Measurements from ENCODE around the gene TIMM17A. TPM values are rescaled to one million over a fixed set of nuclear protein-coding genes. Genes with fewer than 3 reads are reported as not detected.
"Not testable (repeated sequence)": the region's sequence is repeated elsewhere in the genome, so short reads cannot be mapped to it uniquely, and the experiment has no call there.

Gene TIMM17A
- total RNA-seq, 2 experiments from 2014 or later, result 52.6 to 54.4 TPM

- H3K9me3 Mint-ChIP-seq, result no peaks in the 10 kb centered on the region
- no peak overlapping the region for H3K4me3 Mint-ChIP-seq
- no peaks in the 10 kb centered on the region for H3K36me3 Mint-ChIP-seq (ENCODE audit: low read depth)
- intact Hi-C loops (cut with micrococcal nuclease), result no loop called here
- H3K27me3 Mint-ChIP-seq (ENCODE audit: low read depth), result no peaks in the 10 kb centered on the region
- CTCF ChIA-PET, result interaction anchor here (0.8 to 3.1 kb wide), 5 partner anchors 13 to 135 kb away, joined by 3 to 23 read pairs (median 3); no protein-coding TSS in a partner anchor
- no peak overlapping the region for H3K27ac Mint-ChIP-seq
- H3K4me1 Mint-ChIP-seq (ENCODE audit: low read depth), result no peaks in the 10 kb centered on the region
- no peak for DNase-seq
These were observed 57.5 kb downstream of the TIMM17A start for GRCh38 chr1:202012544-202013478.

DNA sequence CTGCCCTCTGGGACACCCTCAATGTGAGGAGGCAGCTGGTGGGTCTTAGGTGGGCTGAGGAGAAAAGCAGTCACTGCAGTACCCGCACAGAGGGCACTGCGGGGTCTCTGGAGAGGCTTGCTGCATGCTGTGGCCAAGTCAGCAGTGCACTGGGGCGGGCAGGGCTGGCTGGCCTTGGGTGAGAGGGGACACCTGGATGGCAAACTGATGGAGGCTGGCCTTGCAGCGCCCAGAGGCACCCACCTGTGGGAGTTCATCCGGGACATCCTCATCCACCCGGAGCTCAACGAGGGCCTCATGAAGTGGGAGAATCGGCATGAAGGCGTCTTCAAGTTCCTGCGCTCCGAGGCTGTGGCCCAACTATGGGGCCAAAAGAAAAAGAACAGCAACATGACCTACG is 58.3 kb downstream of the TIMM17A start:
- H3K9me3 Mint-ChIP-seq, result no peaks in the 10 kb centered on the region
- intact Hi-C loops (cut with micrococcal nuclease), result no loop called here
- H3K4me3 Mint-ChIP-seq, result no peak overlapping the region
- H3K4me1 Mint-ChIP-seq (ENCODE audit: low read depth), result no peaks in the 10 kb centered on the region
- no peaks in the 10 kb centered on the region for H3K27me3 Mint-ChIP-seq (ENCODE audit: low read depth)
- no peak overlapping the region for H3K27ac Mint-ChIP-seq
- DNase-seq, result no peak
- H3K36me3 Mint-ChIP-seq (ENCODE audit: low read depth), result no peaks in the 10 kb centered on the region
- CTCF ChIA-PET, result interaction anchor here (0.9 kb wide), 1 partner anchor 122 kb away, joined by 3 read pairs; no protein-coding TSS in a partner anchor

GRCh38 chr1:202014060-202014459 is 58.8 kb downstream of the TIMM17A start:
- no peaks in the 10 kb centered on the region for H3K36me3 Mint-ChIP-seq (ENCODE audit: low read depth)
- no peak overlapping the region for H3K27ac Mint-ChIP-seq
- no peak for DNase-seq
- no peaks in the 10 kb centered on the region for H3K9me3 Mint-ChIP-seq
- no peak overlapping the region for H3K4me3 Mint-ChIP-seq
- intact Hi-C loops (cut with micrococcal nuclease), result no loop called here
- peaks cover 1% of the 10 kb centered on the region for H3K27me3 Mint-ChIP-seq (ENCODE audit: low read depth)
- no peaks in the 10 kb centered on the region for H3K4me1 Mint-ChIP-seq (ENCODE audit: low read depth)
- CTCF ChIA-PET, result interaction anchor here (0.9 kb wide), 1 partner anchor 122 kb away, joined by 3 read pairs; no protein-coding TSS in a partner anchor

GRCh38 chr1:202014915-202015661 is 59.8 kb downstream of the TIMM17A start:
- CTCF ChIA-PET, result no interaction called here
- Mint-ChIP-seq H3K27ac (no peak overlapping the region), H3K27me3 (ENCODE audit: low read depth) (peaks cover 3% of the 10 kb centered on the region), H3K36me3 (ENCODE audit: low read depth) (no peaks in the 10 kb centered on the region), H3K4me1 (ENCODE audit: low read depth) (no peaks in the 10 kb centered on the region), H3K9me3 (no peaks in the 10 kb centered on the region), H3K4me3 (no peak overlapping the region)
- no peak for DNase-seq
- intact Hi-C loops (cut with micrococcal nuclease), result no loop called here

- H3K4me3 Mint-ChIP-seq, result no peak overlapping the region
- CTCF ChIA-PET, result interaction anchor here (1.0 kb wide), 1 partner anchor 119 kb away, joined by 4 read pairs; no protein-coding TSS in a partner anchor
- H3K27ac Mint-ChIP-seq, result no peak overlapping the region
These were observed 60.3 kb downstream of the TIMM17A start for GRCh38 chr1:202015662-202015937.

GRCh38 chr1:202016022-202016810 is 60.9 kb downstream of the TIMM17A start:
- intact Hi-C loops (cut with micrococcal nuclease), result no loop called here
- no peaks in the 10 kb centered on the region for H3K4me1 Mint-ChIP-seq (ENCODE audit: low read depth)
- no peak overlapping the region for H3K27ac Mint-ChIP-seq
- H3K27me3 Mint-ChIP-seq (ENCODE audit: low read depth), result peaks cover 3% of the 10 kb centered on the region
- no peaks in the 10 kb centered on the region for H3K9me3 Mint-ChIP-seq
- H3K36me3 Mint-ChIP-seq (ENCODE audit: low read depth), result no peaks in the 10 kb centered on the region
- CTCF ChIA-PET, result interaction anchor here (1.0 to 1.2 kb wide), 2 partner anchors 17 to 120 kb away, joined by 3 to 4 read pairs; no protein-coding TSS in a partner anchor
- H3K4me3 Mint-ChIP-seq, result no peak overlapping the region
- DNase-seq, result no peak

More at GRCh38 chr1:202015662-202015937, 60.3 kb downstream of the TIMM17A start:
- intact Hi-C loops (cut with micrococcal nuclease), result no loop called here
- H3K9me3 Mint-ChIP-seq, result no peaks in the 10 kb centered on the region
- H3K4me1 Mint-ChIP-seq (ENCODE audit: low read depth), result no peaks in the 10 kb centered on the region
- no peaks in the 10 kb centered on the region for H3K36me3 Mint-ChIP-seq (ENCODE audit: low read depth)
- DNase-seq, result no peak
- peaks cover 3% of the 10 kb centered on the region for H3K27me3 Mint-ChIP-seq (ENCODE audit: low read depth)

GRCh38 chr1:202016811-202017748 is 61.8 kb downstream of the TIMM17A start:
- H3K36me3 Mint-ChIP-seq (ENCODE audit: low read depth), result no peaks in the 10 kb centered on the region
- no peaks in the 10 kb centered on the region for H3K4me1 Mint-ChIP-seq (ENCODE audit: low read depth)
- intact Hi-C loops (cut with micrococcal nuclease), result no loop called here
- CTCF ChIA-PET, result interaction anchor here (1.2 kb wide), 2 partner anchors 8 to 18 kb away, joined by 3 read pairs; no protein-coding TSS in a partner anchor
- no peak overlapping the region for H3K27ac Mint-ChIP-seq
- DNase-seq, result no peak
- no peak overlapping the region for H3K4me3 Mint-ChIP-seq
- H3K27me3 Mint-ChIP-seq (ENCODE audit: low read depth), result peaks cover 3% of the 10 kb centered on the region
- no peaks in the 10 kb centered on the region for H3K9me3 Mint-ChIP-seq

- CTCF ChIA-PET, result interaction anchor here (1.2 kb wide), 2 partner anchors 9 to 18 kb away, joined by 3 read pairs; no protein-coding TSS in a partner anchor
- Mint-ChIP-seq H3K27me3 (ENCODE audit: low read depth) (peaks cover 3% of the 10 kb centered on the region), H3K4me1 (ENCODE audit: low read depth) (no peaks in the 10 kb centered on the region), H3K36me3 (ENCODE audit: low read depth) (no peaks in the 10 kb centered on the region), H3K27ac (no peak overlapping the region), H3K9me3 (no peaks in the 10 kb centered on the region), H3K4me3 (no peak overlapping the region)
- intact Hi-C loops (cut with micrococcal nuclease), result no loop called here
- DNase-seq, result no peak
These were observed 62.6 kb downstream of the TIMM17A start for GRCh38 chr1:202017749-202018467.

GRCh38 chr1:202018468-202019234 is 63.3 kb downstream of the TIMM17A start:
- intact Hi-C loops (cut with micrococcal nuclease), result no loop called here
- Mint-ChIP-seq H3K4me3 (no peak overlapping the region), H3K9me3 (no peaks in the 10 kb centered on the region), H3K27ac (no peak overlapping the region), H3K36me3 (ENCODE audit: low read depth) (no peaks in the 10 kb centered on the region), H3K27me3 (ENCODE audit: low read depth) (peaks cover 3% of the 10 kb centered on the region), H3K4me1 (ENCODE audit: low read depth) (no peaks in the 10 kb centered on the region)
- no peak for DNase-seq
- CTCF ChIA-PET, result no interaction called here

GRCh38 chr1:202019235-202019558 is 63.9 kb downstream of the TIMM17A start:
- CTCF ChIA-PET, result interaction anchor here (1.0 kb wide), 1 partner anchor 138 kb away, joined by 4 read pairs; no protein-coding TSS in a partner anchor
- intact Hi-C loops (cut with micrococcal nuclease); H3K27ac Mint-ChIP-seq; H3K27me3 Mint-ChIP-seq (ENCODE audit: low read depth); H3K36me3 Mint-ChIP-seq (ENCODE audit: low read depth); H3K9me3 Mint-ChIP-seq; H3K4me3 Mint-ChIP-seq; H3K4me1 Mint-ChIP-seq (ENCODE audit: low read depth); DNase-seq: not testable (repeated sequence)

All from activated naive CD4-positive, alpha-beta T cell treated with anti-CD3 and anti-CD28 coated beads for 36 hours (primary cell).